OCI-LY1 (cell line): ENCODE measurements around the gene ULK4.

Experiments used
- H2AFZ ChIP-seq: fragments of 200-600 bp; sonication (generic), shearing (Covaris generic); 2 replicates; pipeline ENCODE4 v1.6.0; 2014; ENCODE audit warnings: antibody characterized with exemption, mild to moderate bottlenecking, low read length
- H3F3A ChIP-seq: fragments of 200-600 bp; sonication (generic), shearing (Covaris generic); 2 replicates; pipeline ENCODE4 v1.6.0; 2014; ENCODE audit warnings: mild to moderate bottlenecking, antibody characterized with exemption, low read length, moderate library complexity; ENCODE audit not compliant: insufficient read depth
- H3K27ac ChIP-seq: fragments of 200-600 bp; sonication (generic); 2 replicates; pipeline ENCODE4 v1.5.1; 2014; ENCODE audit warnings: low read length, mixed run types, mild to moderate bottlenecking, low read depth; ENCODE audit not compliant: poor library complexity, severe bottlenecking
- H3K27me3 ChIP-seq: fragments of 200-600 bp; sonication (generic); 2 replicates; pipeline ENCODE4 v1.6.0; 2014; ENCODE audit warnings: antibody characterized with exemption, mild to moderate bottlenecking, low read length, moderate library complexity; ENCODE audit not compliant: insufficient read depth
- H3K36me3 ChIP-seq: fragments of 200-600 bp; sonication (generic); 2 replicates; pipeline ENCODE4 v1.6.1; 2014; ENCODE audit warnings: mild to moderate bottlenecking, antibody characterized with exemption, low read length, moderate library complexity, mixed read lengths; ENCODE audit not compliant: insufficient read depth
- H3K4me1 ChIP-seq: fragments of 200-600 bp; sonication (generic); 2 replicates; pipeline ENCODE4 v1.5.1; 2014; ENCODE audit warnings: mild to moderate bottlenecking, low read length, moderate library complexity; ENCODE audit not compliant: insufficient read depth, severe bottlenecking
- H3K4me2 ChIP-seq: fragments of 200-600 bp; sonication (generic), shearing (Covaris generic); 2 replicates; pipeline ENCODE4 v1.6.1; 2014; ENCODE audit warnings: low read length
- H3K4me3 ChIP-seq: fragments of 200-600 bp; sonication (generic); 2 replicates; pipeline ENCODE4 v1.5.1; 2014; ENCODE audit warnings: low read length, low read depth, mild to moderate bottlenecking, mixed read lengths; ENCODE audit not compliant: poor library complexity, severe bottlenecking
- H3K79me2 ChIP-seq: fragments of 200-600 bp; shearing (Covaris generic); 2 replicates; pipeline ENCODE4 v1.6.1; 2016; ENCODE audit warnings: mixed run types, low read length, mixed read lengths; ENCODE audit not compliant: insufficient read depth
- H3K9ac ChIP-seq: fragments of 200-600 bp; sonication (generic), shearing (Covaris generic); 2 replicates; pipeline ENCODE4 v1.6.1; 2014; ENCODE audit warnings: mild to moderate bottlenecking, low read length, mixed read lengths
- H3K9me2 ChIP-seq: fragments of 200-600 bp; sonication (generic), shearing (Covaris generic); 2 replicates; pipeline ENCODE4 v1.6.1; 2014; ENCODE audit warnings: low read depth, mild to moderate bottlenecking, low read length, mixed read lengths
- H3K9me3 ChIP-seq: fragments of 200-600 bp; shearing (Covaris generic); 2 replicates; pipeline ENCODE4 v1.6.1; 2014; ENCODE audit warnings: low read length, mixed read lengths
- H4K20me1 ChIP-seq: fragments of 200-600 bp; sonication (generic), shearing (Covaris generic); 2 replicates; pipeline ENCODE4 v1.6.0; 2016; ENCODE audit warnings: mild to moderate bottlenecking, low read length; ENCODE audit not compliant: insufficient read depth
- CTCF ChIP-seq: fragments of 200-600 bp; sonication (generic), shearing (Covaris generic); IDR thresholded peaks from 2 replicates; pipeline ENCODE4 v1.5.1; 2017; ENCODE audit warnings: mild to moderate bottlenecking, antibody characterized with exemption, low read length, moderate library complexity, mixed read lengths
- EZH2 ChIP-seq: fragments of 200-600 bp; sonication (generic), shearing (Covaris generic); IDR thresholded peaks from 2 replicates; pipeline ENCODE4 v1.8.0; 2017; ENCODE audit warnings: borderline replicate concordance, mixed run types, mild to moderate bottlenecking, antibody characterized with exemption, low read length, moderate library complexity, mixed read lengths

ULK4 gene

GRCh38 chr3:41331041-41331440 lies 630.9 kb downstream of the ULK4 start:
- H3K4me1 ChIP-seq: no peaks in the 10 kb centered on the region
- TF ChIP-seq EZH2: no peak
- TF ChIP-seq CTCF: no peak
- H3K9ac ChIP-seq: no peak overlapping the region
- H4K20me1 ChIP-seq: no peaks in the 10 kb centered on the region
- H3K9me2 ChIP-seq: no peaks in the 10 kb centered on the region
- H2AFZ ChIP-seq: no peak overlapping the region
- H3K27ac ChIP-seq: no peak overlapping the region
- H3K4me3 ChIP-seq: no peak overlapping the region
- H3K27me3 ChIP-seq: no peaks in the 10 kb centered on the region
- no peaks in the 10 kb centered on the region for H3K9me3 ChIP-seq
- H3K36me3 ChIP-seq: no peaks in the 10 kb centered on the region
- H3F3A ChIP-seq: no peaks in the 10 kb centered on the region
- H3K4me2 ChIP-seq: no peak overlapping the region
- H3K79me2 ChIP-seq: no peaks in the 10 kb centered on the region

GRCh38 chr3:41330465-41330864 lies 631.4 kb downstream of the ULK4 start:
- Histone ChIP-seq H3K9ac (no peak overlapping the region), H3K27me3 (no peaks in the 10 kb centered on the region), H3K9me2 (no peaks in the 10 kb centered on the region), H3K27ac (no peak overlapping the region), H4K20me1 (no peaks in the 10 kb centered on the region), H3K4me2 (no peak overlapping the region), H3K36me3 (no peaks in the 10 kb centered on the region), H3K79me2 (no peaks in the 10 kb centered on the region), H3K4me3 (no peak overlapping the region), H3F3A (no peaks in the 10 kb centered on the region), H3K4me1 (no peaks in the 10 kb centered on the region), H3K9me3 (no peaks in the 10 kb centered on the region), H2AFZ (no peak overlapping the region)
- no peak for TF ChIP-seq CTCF
- TF ChIP-seq EZH2: no peak

- no peaks in the 10 kb centered on the region for H3K36me3 ChIP-seq
- peaks cover 3% of the 10 kb centered on the region; the same call in 1 of the 2 replicates for H3K27me3 ChIP-seq
- H4K20me1 ChIP-seq: no peaks in the 10 kb centered on the region
- H3K9me2 ChIP-seq: no peaks in the 10 kb centered on the region
- H3K4me3 ChIP-seq: no peak overlapping the region
- H3K4me1 ChIP-seq: no peaks in the 10 kb centered on the region
- H2AFZ ChIP-seq: no peak overlapping the region
- H3K9me3 ChIP-seq: no peaks in the 10 kb centered on the region
- no peaks in the 10 kb centered on the region for H3F3A ChIP-seq
- TF ChIP-seq CTCF (no peak), EZH2 (no peak)
- H3K27ac ChIP-seq: no peak overlapping the region
- H3K9ac ChIP-seq: no peak overlapping the region
- no peak overlapping the region for H3K4me2 ChIP-seq
- no peaks in the 10 kb centered on the region for H3K79me2 ChIP-seq
Observed at GRCh38 chr3:41329881-41330280, 632.0 kb downstream of the ULK4 start.
